ENCODE results near the gene KIAA0825.

KIAA0825 gene

DNA sequence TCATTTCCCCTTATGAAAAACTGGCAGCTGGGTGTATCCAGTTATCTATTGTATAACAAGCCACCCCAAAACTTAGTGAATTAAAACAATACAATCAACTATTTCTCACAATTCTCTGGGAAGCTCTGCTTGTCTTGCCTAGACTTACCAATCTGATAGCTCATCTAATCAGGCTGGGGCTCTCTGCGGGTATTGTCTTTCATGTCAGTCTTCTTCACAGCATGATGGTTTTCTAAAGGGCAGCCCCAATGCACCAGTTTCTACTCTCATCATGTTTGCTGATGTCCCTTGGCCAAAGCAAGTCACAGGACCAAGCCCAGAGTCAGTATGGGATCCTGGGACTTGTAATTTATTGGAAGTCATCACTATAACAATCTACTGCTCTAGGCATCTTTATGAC lies 433.5 kb downstream of the KIAA0825 start:
- Histone ChIP-seq H2AFZ (ENCODE audit: low read length) (no peak overlapping the region), H3K36me3 (ENCODE audit: insufficient read depth, low read length) (no peaks in the 10 kb centered on the region), H3K27ac (ENCODE audit: low read depth, low read length, poor library complexity, severe bottlenecking) (no peak overlapping the region), H3K4me2 (ENCODE audit: low read length) (no peak overlapping the region), H3K4me3 (ENCODE audit: low read depth, low read length, poor library complexity, severe bottlenecking) (no peak overlapping the region), H3K79me2 (ENCODE audit: insufficient read depth, low read length) (no peaks in the 10 kb centered on the region), H3K9me3 (ENCODE audit: low read length) (no peaks in the 10 kb centered on the region), H3K4me1 (ENCODE audit: insufficient read depth, low read length, severe bottlenecking) (no peaks in the 10 kb centered on the region), H3K9ac (ENCODE audit: low read length) (no peak overlapping the region), H3F3A (ENCODE audit: insufficient read depth, low read length) (no peaks in the 10 kb centered on the region), H3K27me3 (ENCODE audit: insufficient read depth, low read length) (no peaks in the 10 kb centered on the region), H3K9me2 (ENCODE audit: low read depth, low read length) (no peaks in the 10 kb centered on the region), H4K20me1 (ENCODE audit: insufficient read depth, low read length) (no peaks in the 10 kb centered on the region)
- TF ChIP-seq, protein P1, sequence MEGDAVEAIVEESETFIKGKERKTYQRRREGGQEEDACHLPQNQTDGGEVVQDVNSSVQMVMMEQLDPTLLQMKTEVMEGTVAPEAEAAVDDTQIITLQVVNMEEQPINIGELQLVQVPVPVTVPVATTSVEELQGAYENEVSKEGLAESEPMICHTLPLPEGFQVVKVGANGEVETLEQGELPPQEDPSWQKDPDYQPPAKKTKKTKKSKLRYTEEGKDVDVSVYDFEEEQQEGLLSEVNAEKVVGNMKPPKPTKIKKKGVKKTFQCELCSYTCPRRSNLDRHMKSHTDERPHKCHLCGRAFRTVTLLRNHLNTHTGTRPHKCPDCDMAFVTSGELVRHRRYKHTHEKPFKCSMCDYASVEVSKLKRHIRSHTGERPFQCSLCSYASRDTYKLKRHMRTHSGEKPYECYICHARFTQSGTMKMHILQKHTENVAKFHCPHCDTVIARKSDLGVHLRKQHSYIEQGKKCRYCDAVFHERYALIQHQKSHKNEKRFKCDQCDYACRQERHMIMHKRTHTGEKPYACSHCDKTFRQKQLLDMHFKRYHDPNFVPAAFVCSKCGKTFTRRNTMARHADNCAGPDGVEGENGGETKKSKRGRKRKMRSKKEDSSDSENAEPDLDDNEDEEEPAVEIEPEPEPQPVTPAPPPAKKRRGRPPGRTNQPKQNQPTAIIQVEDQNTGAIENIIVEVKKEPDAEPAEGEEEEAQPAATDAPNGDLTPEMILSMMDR (IDR thresholded peaks at IDR 0.05; ENCODE audit: low read length), result no peak
- TF ChIP-seq EZH2 (IDR thresholded peaks at IDR 0.05; ENCODE audit: borderline replicate concordance, low read length), result no peak

DNA sequence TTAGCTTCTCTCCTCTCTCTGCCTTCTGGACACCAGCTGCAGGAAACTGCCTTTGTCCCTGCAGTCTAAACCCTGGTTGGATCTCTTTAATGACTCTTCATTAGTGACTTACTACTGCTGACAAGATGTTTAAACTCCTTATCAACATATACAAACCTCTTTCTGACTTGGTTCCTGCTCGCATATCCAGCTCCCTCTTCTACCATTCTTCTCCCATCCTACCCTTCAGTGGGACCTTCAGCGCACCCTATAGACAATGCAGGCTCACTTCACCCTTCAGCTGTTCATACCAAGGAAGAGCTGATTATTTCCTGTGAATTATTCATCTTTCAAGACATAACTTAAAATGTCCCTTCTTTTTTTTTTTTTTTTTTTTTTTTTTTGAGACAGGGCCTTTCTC lies 436.5 kb downstream of the KIAA0825 start:
- no peak overlapping the region for H2AFZ ChIP-seq (ENCODE audit: low read length)
- no peak overlapping the region for H3K4me2 ChIP-seq (ENCODE audit: low read length)
- no peaks in the 10 kb centered on the region for H3F3A ChIP-seq (ENCODE audit: insufficient read depth, low read length)
- H3K9me3 ChIP-seq (ENCODE audit: low read length), result no peaks in the 10 kb centered on the region
- no peaks in the 10 kb centered on the region for H3K36me3 ChIP-seq (ENCODE audit: insufficient read depth, low read length)
- H3K79me2 ChIP-seq (ENCODE audit: insufficient read depth, low read length), result no peaks in the 10 kb centered on the region
- H3K9me2 ChIP-seq (ENCODE audit: low read depth, low read length), result no peaks in the 10 kb centered on the region
- H4K20me1 ChIP-seq (ENCODE audit: insufficient read depth, low read length), result no peaks in the 10 kb centered on the region
- H3K4me1 ChIP-seq (ENCODE audit: insufficient read depth, low read length, severe bottlenecking), result no peaks in the 10 kb centered on the region
- TF ChIP-seq EZH2 (IDR thresholded peaks at IDR 0.05; ENCODE audit: borderline replicate concordance, low read length), result no peak
- TF ChIP-seq, protein P1 (IDR thresholded peaks at IDR 0.05; ENCODE audit: low read length), result peak; percentile 44
- no peak overlapping the region for H3K4me3 ChIP-seq (ENCODE audit: low read depth, low read length, poor library complexity, severe bottlenecking)
- H3K27me3 ChIP-seq (ENCODE audit: insufficient read depth, low read length), result no peaks in the 10 kb centered on the region
- H3K9ac ChIP-seq (ENCODE audit: low read length), result no peak overlapping the region
- H3K27ac ChIP-seq (ENCODE audit: low read depth, low read length, poor library complexity, severe bottlenecking), result no peak overlapping the region

DNA sequence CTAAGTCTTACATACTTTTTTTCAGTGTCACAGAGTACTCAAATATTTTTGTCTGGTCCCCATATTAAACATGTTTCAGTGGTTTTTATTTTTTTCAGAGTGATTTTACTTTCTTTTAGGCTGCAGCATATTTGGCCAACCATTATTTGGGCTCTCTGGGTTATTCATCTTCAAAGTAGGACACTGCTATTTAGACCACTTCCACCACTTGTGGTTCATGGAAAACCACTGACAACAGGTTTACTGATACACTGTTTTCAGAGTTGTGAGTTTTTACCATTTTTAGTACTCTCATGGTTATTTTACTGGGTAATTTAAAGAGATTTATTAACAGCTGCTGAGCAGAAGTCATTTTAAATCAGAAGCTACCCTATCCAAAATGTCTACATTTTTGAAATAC lies 437.6 kb downstream of the KIAA0825 start:
- Histone ChIP-seq H3K27ac (ENCODE audit: low read depth, low read length, poor library complexity, severe bottlenecking) (no peak overlapping the region), H4K20me1 (ENCODE audit: insufficient read depth, low read length) (no peaks in the 10 kb centered on the region), H2AFZ (ENCODE audit: low read length) (no peak overlapping the region), H3F3A (ENCODE audit: insufficient read depth, low read length) (no peaks in the 10 kb centered on the region), H3K4me1 (ENCODE audit: insufficient read depth, low read length, severe bottlenecking) (no peaks in the 10 kb centered on the region), H3K79me2 (ENCODE audit: insufficient read depth, low read length) (no peaks in the 10 kb centered on the region), H3K9me2 (ENCODE audit: low read depth, low read length) (no peaks in the 10 kb centered on the region), H3K36me3 (ENCODE audit: insufficient read depth, low read length) (no peaks in the 10 kb centered on the region), H3K4me3 (ENCODE audit: low read depth, low read length, poor library complexity, severe bottlenecking) (no peak overlapping the region), H3K9ac (ENCODE audit: low read length) (no peak overlapping the region), H3K27me3 (ENCODE audit: insufficient read depth, low read length) (no peaks in the 10 kb centered on the region), H3K4me2 (ENCODE audit: low read length) (no peak overlapping the region), H3K9me3 (ENCODE audit: low read length) (no peaks in the 10 kb centered on the region)
- TF ChIP-seq EZH2 (IDR thresholded peaks at IDR 0.05; ENCODE audit: borderline replicate concordance, low read length), result no peak
- TF ChIP-seq, protein P1 (IDR thresholded peaks at IDR 0.05; ENCODE audit: low read length), result no peak
